Smooth muscle cell of the pulmonary artery (primary cell): Measurements from ENCODE around the gene RHOBTB1. TPM values are rescaled to one million over a fixed set of nuclear protein-coding genes. Genes with fewer than 3 reads are reported as not detected.

ENCODE experiments used
- total RNA-seq: library from RNA; depleted of rRNA; stranded (reverse); fragments of >200 nt; gene quantifications from 2 replicates; pipeline ENCODE4 v1.2.3, GENCODE V29; 2014

The RHOBTB1 gene
- 13.7 and 15.8 TPM in 2 replicates for total RNA-seq

DNA sequence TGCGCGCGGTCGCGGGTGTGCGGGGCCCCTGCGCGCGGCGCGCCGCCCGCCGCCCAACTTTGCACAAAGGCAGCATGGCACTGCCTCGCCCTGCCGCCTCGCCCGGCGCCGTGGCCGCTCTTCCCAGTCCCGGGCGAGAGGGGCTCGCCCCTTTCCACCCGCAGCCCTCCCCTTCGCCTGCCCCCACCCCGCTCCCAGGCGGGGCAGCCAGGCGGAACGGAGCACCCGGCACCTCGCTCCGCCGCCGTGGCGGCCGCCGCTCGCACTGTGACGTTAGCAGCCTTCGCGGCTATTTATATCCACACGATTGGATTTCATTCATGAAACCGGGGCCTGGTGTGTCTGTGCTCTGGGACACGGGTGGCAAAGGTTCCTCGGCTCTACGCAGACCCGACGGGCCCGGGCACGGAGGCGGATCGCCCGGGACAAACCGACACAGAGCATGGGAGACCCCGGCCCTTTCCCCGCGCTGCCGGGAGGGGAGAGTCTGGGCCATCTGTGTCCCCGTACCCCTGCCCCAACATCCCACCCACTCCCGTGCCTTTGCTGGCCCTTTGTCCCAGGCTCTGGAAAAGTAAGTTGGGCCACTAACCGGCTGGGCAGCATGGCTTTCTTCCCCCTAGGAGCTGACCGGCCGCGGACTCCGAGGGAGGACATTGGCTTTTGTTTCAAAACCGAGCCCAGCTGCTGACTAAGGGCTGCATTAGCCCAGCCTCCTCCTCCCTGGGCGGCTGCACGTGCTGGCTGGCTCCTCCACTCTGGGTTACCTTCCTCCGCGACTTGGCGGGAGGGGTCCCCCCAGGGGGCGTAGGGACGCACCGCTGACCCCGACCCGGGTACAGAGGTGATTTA lies at the start of gene RHOBTB1:
RHOBTB1 (minus strand) TSS at position 128 of the 852 bp plus-strand sequence. CDS start 32,643 bp downstream, outside the sequence.

Other genes with a start within 250 kb of the RHOBTB1 start
- gene CDK1, start 165.7 kb downstream of the RHOBTB1 start, total RNA-seq, result 4.7 and 18.5 TPM in 2 replicates